NCI-H345 treated with DMSO at 0.1 percent for 48 hours (cell line): ENCODE results near the gene TXK.

Experiments
- DNase-seq: peaks from one replicate; lab custom pipeline; 2025; ENCODE audit not compliant: unreplicated experiment; lab: John Stamatoyannopoulos, UW

Gene TXK

GRCh38 chr4:48025005-48025404 lies 109.0 kb downstream of the TXK start:
- DNase-seq: peak; percentile 22

- DNase-seq: no peak
These were observed 109.5 kb downstream of the TXK start for GRCh38 chr4:48024522-48024921.

GRCh38 chr4:48022192-48022799 lies 111.8 kb downstream of the TXK start:
- DNase-seq: no peak

GRCh38 chr4:48021100-48021499 lies 113.0 kb downstream of the TXK start:
- DNase-seq: no peak

- no peak for DNase-seq
These were observed 115.9 kb downstream of the TXK start for GRCh38 chr4:48018112-48018511.

GRCh38 chr4:48017108-48017571 lies 116.9 kb downstream of the TXK start:
- no peak for DNase-seq
